ENCODE results near the gene ZYX.

DNA sequence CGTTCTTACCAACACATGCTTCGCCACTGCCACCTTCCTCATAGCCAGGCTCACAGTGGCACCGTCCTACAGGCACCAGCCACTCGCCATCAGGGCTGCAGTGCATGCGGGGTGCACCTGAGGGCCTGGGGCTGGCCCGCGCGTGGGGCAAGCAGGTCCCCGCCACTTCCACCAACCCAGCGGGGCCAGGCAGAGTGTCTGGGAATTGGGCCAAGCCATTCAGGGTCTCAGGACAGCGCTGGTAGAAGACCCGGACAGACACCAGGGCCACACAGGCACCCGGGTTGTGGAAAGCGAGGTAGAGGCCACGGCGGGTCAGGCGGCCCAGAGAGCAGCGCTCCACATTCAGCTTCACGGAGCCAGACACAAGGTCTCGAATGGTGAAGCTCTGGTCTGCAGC is 18.5 kb downstream of the ZYX start:
- TF ChIP-seq, protein P1, sequence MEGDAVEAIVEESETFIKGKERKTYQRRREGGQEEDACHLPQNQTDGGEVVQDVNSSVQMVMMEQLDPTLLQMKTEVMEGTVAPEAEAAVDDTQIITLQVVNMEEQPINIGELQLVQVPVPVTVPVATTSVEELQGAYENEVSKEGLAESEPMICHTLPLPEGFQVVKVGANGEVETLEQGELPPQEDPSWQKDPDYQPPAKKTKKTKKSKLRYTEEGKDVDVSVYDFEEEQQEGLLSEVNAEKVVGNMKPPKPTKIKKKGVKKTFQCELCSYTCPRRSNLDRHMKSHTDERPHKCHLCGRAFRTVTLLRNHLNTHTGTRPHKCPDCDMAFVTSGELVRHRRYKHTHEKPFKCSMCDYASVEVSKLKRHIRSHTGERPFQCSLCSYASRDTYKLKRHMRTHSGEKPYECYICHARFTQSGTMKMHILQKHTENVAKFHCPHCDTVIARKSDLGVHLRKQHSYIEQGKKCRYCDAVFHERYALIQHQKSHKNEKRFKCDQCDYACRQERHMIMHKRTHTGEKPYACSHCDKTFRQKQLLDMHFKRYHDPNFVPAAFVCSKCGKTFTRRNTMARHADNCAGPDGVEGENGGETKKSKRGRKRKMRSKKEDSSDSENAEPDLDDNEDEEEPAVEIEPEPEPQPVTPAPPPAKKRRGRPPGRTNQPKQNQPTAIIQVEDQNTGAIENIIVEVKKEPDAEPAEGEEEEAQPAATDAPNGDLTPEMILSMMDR (IDR thresholded peaks at IDR 0.05) = no peak
- TF ChIP-seq POLR2A (IDR thresholded peaks at IDR 0.05) (no peak), EP300 (IDR thresholded peaks at IDR 0.05) (no peak)
